ENCODE measurements around the gene ADARB1.

ADARB1 gene

GRCh38 chr21:45055861-45056260, 18.5 kb upstream of the ADARB1 start:
- H3K27me3 ChIP-seq (ENCODE audit: low read depth) = no peaks in the 10 kb centered on the region
- H3K4me1 ChIP-seq = peaks cover 7% of the 10 kb centered on the region
- in situ Hi-C loops (cut with MboI; ENCODE audit: low sequenced_read_pairs) = no loop called here
- H3K4me3 ChIP-seq = no peak overlapping the region
- H3K36me3 ChIP-seq (replicated peaks) = no peaks in the 10 kb centered on the region
- no peak for DNase-seq (ENCODE audit: low spot score in 2 of 2)
- no peaks in the 10 kb centered on the region for H3K9me3 ChIP-seq

GRCh38 chr21:45056296-45056904, 18.0 kb upstream of the ADARB1 start:
- no peak overlapping the region for H3K4me3 ChIP-seq
- H3K27me3 ChIP-seq (ENCODE audit: low read depth) = no peaks in the 10 kb centered on the region
- H3K4me1 ChIP-seq = peaks cover 2% of the 10 kb centered on the region
- H3K9me3 ChIP-seq = no peaks in the 10 kb centered on the region
- no peaks in the 10 kb centered on the region for H3K36me3 ChIP-seq (replicated peaks)
- DNase-seq (ENCODE audit: low spot score in 2 of 2) = no peak
- in situ Hi-C loops (cut with MboI; ENCODE audit: low sequenced_read_pairs) = no loop called here

- H3K4me1 ChIP-seq = no peaks in the 10 kb centered on the region
- H3K9me3 ChIP-seq = no peaks in the 10 kb centered on the region
- no peak for DNase-seq (ENCODE audit: low spot score in 2 of 2)
- no peaks in the 10 kb centered on the region for H3K36me3 ChIP-seq (replicated peaks)
- in situ Hi-C loops (cut with MboI; ENCODE audit: low sequenced_read_pairs) = no loop called here
- H3K4me3 ChIP-seq = no peak overlapping the region
- no peaks in the 10 kb centered on the region; the same call in 1 of the 2 replicates for H3K27me3 ChIP-seq (ENCODE audit: low read depth)
These were observed 17.3 kb upstream of the ADARB1 start for GRCh38 chr21:45056917-45057560.

GRCh38 chr21:45057886-45058285, 16.5 kb upstream of the ADARB1 start:
- H3K4me3 ChIP-seq = no peak overlapping the region
- in situ Hi-C loops (cut with MboI; ENCODE audit: low sequenced_read_pairs) = no loop called here
- H3K36me3 ChIP-seq (replicated peaks) = no peaks in the 10 kb centered on the region
- no peak for DNase-seq (ENCODE audit: low spot score in 2 of 2)
- no peaks in the 10 kb centered on the region for H3K4me1 ChIP-seq
- H3K27me3 ChIP-seq (ENCODE audit: low read depth) = no peaks in the 10 kb centered on the region; the same call in 1 of the 2 replicates
- H3K9me3 ChIP-seq = no peaks in the 10 kb centered on the region

- Histone ChIP-seq H3K4me3 (no peak overlapping the region), H3K4me1 (no peaks in the 10 kb centered on the region), H3K36me3 (replicated peaks) (no peaks in the 10 kb centered on the region), H3K27me3 (ENCODE audit: low read depth) (no peaks in the 10 kb centered on the region; the same call in 1 of the 2 replicates), H3K9me3 (0 out of 2 replicates have a peak, but pooled peaks cover 3% of the 10 kb centered on the region)
- in situ Hi-C loops (cut with MboI; ENCODE audit: low sequenced_read_pairs) = no loop called here
- DNase-seq (ENCODE audit: low spot score in 2 of 2) = no peak
These were observed 15.3 kb upstream of the ADARB1 start for GRCh38 chr21:45059121-45059520.

GRCh38 chr21:45060089-45060488, 14.3 kb upstream of the ADARB1 start:
- Histone ChIP-seq H3K9me3 (0 out of 2 replicates have a peak, but pooled peaks cover 3% of the 10 kb centered on the region), H3K4me3 (no peak overlapping the region), H3K4me1 (no peaks in the 10 kb centered on the region), H3K27me3 (ENCODE audit: low read depth) (no peaks in the 10 kb centered on the region; the same call in 1 of the 2 replicates), H3K36me3 (replicated peaks) (no peaks in the 10 kb centered on the region)
- DNase-seq (ENCODE audit: low spot score in 2 of 2) = no peak
- in situ Hi-C loops (cut with MboI; ENCODE audit: low sequenced_read_pairs) = no loop called here

- DNase-seq (ENCODE audit: low spot score in 2 of 2) = no peak
- Histone ChIP-seq H3K9me3 (0 out of 2 replicates have a peak, but pooled peaks cover 3% of the 10 kb centered on the region), H3K4me1 (no peaks in the 10 kb centered on the region), H3K4me3 (no peak overlapping the region), H3K36me3 (replicated peaks) (no peaks in the 10 kb centered on the region), H3K27me3 (ENCODE audit: low read depth) (no peaks in the 10 kb centered on the region; the same call in 1 of the 2 replicates)
- in situ Hi-C loops (cut with MboI; ENCODE audit: low sequenced_read_pairs) = no loop called here
These were observed 13.6 kb upstream of the ADARB1 start for GRCh38 chr21:45060675-45061311.

GRCh38 chr21:45064091-45064490, 10.3 kb upstream of the ADARB1 start:
- H3K9me3 ChIP-seq = 0 out of 2 replicates have a peak, but pooled peaks cover 3% of the 10 kb centered on the region
- in situ Hi-C loops (cut with MboI; ENCODE audit: low sequenced_read_pairs) = no loop called here
- DNase-seq (ENCODE audit: low spot score in 2 of 2) = no peak
- no peaks in the 10 kb centered on the region for H3K4me1 ChIP-seq
- no peak overlapping the region for H3K4me3 ChIP-seq
- no peaks in the 10 kb centered on the region; the same call in 1 of the 2 replicates for H3K27me3 ChIP-seq (ENCODE audit: low read depth)
- H3K36me3 ChIP-seq (replicated peaks) = no peaks in the 10 kb centered on the region

- in situ Hi-C loops (cut with MboI; ENCODE audit: low sequenced_read_pairs) = no loop called here
- H3K36me3 ChIP-seq (replicated peaks) = no peaks in the 10 kb centered on the region
- DNase-seq (ENCODE audit: low spot score in 2 of 2) = no peak
- H3K27me3 ChIP-seq (ENCODE audit: low read depth) = no peaks in the 10 kb centered on the region; the same call in 1 of the 2 replicates
- no peak overlapping the region for H3K4me3 ChIP-seq
- H3K4me1 ChIP-seq = no peaks in the 10 kb centered on the region
- 0 out of 2 replicates have a peak, but pooled peaks cover 3% of the 10 kb centered on the region for H3K9me3 ChIP-seq
These were observed 9.6 kb upstream of the ADARB1 start for GRCh38 chr21:45064618-45065399.

- no peak for DNase-seq (ENCODE audit: low spot score in 2 of 2)
These were observed 6.7 kb upstream of the ADARB1 start for GRCh38 chr21:45067462-45068285.

GRCh38 chr21:45069085-45069484, 5.3 kb upstream of the ADARB1 start:
- no peak for DNase-seq (ENCODE audit: low spot score in 2 of 2)
- no peaks in the 10 kb centered on the region for H3K36me3 ChIP-seq (replicated peaks)
- in situ Hi-C loops (cut with MboI; ENCODE audit: low sequenced_read_pairs) = no loop called here
- H3K27me3 ChIP-seq (ENCODE audit: low read depth) = no peaks in the 10 kb centered on the region
- no peaks in the 10 kb centered on the region for H3K4me1 ChIP-seq
- no peak overlapping the region for H3K4me3 ChIP-seq
- H3K9me3 ChIP-seq = no peaks in the 10 kb centered on the region

More at GRCh38 chr21:45067462-45068285, 6.7 kb upstream of the ADARB1 start:
- Histone ChIP-seq H3K4me1 (no peaks in the 10 kb centered on the region), H3K9me3 (0 out of 2 replicates have a peak, but pooled peaks cover 3% of the 10 kb centered on the region), H3K4me3 (no peak overlapping the region), H3K27me3 (ENCODE audit: low read depth) (no peaks in the 10 kb centered on the region), H3K36me3 (replicated peaks) (no peaks in the 10 kb centered on the region)
- in situ Hi-C loops (cut with MboI; ENCODE audit: low sequenced_read_pairs) = no loop called here

GRCh38 chr21:45069711-45070110, 4.7 kb upstream of the ADARB1 start:
- no peak for DNase-seq (ENCODE audit: low spot score in 2 of 2)
- H3K4me3 ChIP-seq = no peak overlapping the region
- no peaks in the 10 kb centered on the region for H3K27me3 ChIP-seq (ENCODE audit: low read depth)
- H3K4me1 ChIP-seq = no peaks in the 10 kb centered on the region
- H3K36me3 ChIP-seq (replicated peaks) = no peaks in the 10 kb centered on the region
- in situ Hi-C loops (cut with MboI; ENCODE audit: low sequenced_read_pairs) = no loop called here
- no peaks in the 10 kb centered on the region for H3K9me3 ChIP-seq

Data from HAP-1 (cell line).